GM12874 (cell line): ENCODE measurements around the gene ITPA.

ENCODE experiments used
- TF ChIP-seq, protein P1 (sequence below): IDR thresholded peaks from 2 replicates; pipeline ENCODE4 v1.5.1; 2011; ENCODE audit warnings: low read depth, mild to moderate bottlenecking, control low read depth, low read length, moderate library complexity; ENCODE audit not compliant: insufficient read depth

ITPA gene

DNA sequence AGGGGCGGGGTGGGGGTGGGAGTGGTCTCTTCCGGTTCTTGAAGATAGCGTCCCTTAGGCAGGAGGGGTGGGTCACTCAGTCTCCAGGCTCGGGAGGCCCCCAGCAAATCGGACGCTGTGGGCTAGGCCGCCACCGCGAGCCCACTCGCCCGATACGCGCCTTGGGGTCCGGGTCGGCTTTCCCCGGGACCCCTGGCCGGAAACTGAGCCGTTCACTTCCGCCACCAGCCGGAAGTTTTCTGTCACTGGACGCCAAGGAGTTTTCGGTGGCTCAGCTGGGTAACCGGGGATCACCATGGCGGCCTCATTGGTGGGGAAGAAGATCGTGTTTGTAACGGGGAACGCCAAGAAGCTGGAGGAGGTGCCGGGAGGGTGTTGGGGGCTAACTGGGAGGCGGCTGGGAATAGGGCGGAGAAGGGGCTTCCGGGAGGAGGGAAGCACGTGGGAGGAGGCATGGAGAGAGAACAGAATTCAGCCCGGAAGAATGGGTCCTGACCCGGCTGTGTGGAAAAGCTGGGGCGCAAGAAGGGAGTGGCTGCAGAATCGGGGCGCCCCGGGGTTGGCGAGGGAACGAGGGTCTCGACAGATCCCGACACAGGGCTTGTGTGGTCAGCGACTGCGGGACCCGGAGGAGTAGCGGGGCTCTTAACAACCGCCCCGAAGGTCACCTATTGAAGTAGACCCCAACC lies at the start of gene ITPA:
TSS of gene ITPA (plus strand) at position 242 of the 689 bp plus-strand sequence. CDS start at position 296, 54 bp downstream.
- TF ChIP-seq, protein P1, sequence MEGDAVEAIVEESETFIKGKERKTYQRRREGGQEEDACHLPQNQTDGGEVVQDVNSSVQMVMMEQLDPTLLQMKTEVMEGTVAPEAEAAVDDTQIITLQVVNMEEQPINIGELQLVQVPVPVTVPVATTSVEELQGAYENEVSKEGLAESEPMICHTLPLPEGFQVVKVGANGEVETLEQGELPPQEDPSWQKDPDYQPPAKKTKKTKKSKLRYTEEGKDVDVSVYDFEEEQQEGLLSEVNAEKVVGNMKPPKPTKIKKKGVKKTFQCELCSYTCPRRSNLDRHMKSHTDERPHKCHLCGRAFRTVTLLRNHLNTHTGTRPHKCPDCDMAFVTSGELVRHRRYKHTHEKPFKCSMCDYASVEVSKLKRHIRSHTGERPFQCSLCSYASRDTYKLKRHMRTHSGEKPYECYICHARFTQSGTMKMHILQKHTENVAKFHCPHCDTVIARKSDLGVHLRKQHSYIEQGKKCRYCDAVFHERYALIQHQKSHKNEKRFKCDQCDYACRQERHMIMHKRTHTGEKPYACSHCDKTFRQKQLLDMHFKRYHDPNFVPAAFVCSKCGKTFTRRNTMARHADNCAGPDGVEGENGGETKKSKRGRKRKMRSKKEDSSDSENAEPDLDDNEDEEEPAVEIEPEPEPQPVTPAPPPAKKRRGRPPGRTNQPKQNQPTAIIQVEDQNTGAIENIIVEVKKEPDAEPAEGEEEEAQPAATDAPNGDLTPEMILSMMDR, result no peak

DNA sequence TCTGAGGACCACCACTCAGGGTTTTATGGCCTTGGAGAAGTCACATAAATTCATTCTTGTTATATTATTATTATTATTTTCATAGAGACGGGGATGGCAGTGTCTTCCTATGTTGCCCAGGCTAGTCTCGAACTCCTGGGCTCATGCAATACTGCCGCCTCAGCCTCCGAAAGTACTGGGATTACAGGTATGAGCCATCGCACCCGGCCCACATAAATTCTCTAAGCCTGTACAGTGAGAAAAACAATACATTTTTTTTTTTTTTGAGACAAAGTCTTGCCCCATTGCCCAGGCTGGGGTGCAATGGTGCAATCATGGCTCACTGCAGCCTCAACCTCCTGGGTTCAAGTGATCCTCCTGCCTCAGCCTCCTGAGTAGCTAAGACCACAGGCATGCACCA lies 48.9 kb upstream of the ITPA start:
- TF ChIP-seq, protein P1, result no peak

DNA sequence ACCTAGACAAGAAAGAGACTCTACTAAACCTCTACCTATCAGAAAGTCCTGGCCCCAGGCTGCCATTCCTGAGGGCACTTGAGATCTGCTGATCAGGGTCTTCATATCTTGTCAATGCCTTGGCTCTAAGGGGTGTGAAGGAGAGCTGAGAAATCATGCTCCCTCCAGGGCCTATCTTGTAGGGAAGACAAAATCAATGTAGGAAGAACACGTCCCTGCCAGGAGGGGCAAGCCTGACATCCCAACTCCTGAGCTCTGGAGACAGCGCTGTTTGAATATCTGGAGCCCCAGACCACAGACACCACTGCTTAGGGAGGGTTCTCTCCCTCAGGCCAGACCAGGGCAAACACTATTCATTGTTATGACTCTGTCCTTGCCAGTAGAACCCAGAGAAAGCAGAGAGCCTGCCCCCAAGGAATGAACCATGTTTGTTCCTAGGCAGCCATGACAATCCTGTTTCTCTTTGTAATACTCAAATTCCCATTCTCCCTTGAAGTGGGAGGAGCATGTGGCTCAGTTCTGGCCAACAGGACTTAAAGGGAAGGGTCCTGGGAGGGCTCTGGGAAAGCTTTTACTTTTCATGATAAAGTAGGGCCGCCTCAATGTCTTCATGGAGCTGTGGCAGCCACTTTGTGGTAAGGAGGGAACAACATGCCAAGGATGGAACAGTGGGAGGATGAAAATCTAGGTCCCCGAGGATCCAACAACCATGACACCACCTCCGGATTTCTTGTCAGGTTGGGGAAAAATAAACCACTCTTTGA lies 47.8 kb upstream of the ITPA start:
- TF ChIP-seq, protein P1, result no peak

DNA sequence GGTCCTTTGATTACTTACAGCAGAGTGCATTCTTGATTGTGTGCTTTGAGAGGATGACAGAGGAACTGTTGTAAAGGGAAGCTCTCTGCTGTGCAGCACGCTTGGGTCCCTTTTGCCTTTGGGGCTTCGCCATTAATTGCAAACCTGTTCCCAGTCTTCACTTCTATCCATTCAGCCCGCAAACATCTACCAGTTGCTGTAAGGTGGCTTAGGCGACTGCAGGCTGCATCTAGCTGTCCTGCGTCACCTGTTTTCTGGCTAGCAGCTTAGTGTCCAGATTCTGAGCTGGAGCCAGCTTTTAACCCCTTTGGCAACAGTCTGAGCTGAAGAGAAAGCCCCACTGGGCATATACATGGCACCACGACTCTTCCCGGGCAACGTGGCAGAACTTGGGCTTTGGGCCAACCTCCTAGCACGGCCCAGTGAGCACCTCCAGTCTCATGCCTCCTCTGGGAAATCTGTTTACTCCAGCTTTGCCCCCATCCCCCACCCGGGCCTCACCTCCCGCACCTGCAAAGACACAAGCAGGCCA lies 47.2 kb upstream of the ITPA start:
- TF ChIP-seq, protein P1, result no peak

DNA sequence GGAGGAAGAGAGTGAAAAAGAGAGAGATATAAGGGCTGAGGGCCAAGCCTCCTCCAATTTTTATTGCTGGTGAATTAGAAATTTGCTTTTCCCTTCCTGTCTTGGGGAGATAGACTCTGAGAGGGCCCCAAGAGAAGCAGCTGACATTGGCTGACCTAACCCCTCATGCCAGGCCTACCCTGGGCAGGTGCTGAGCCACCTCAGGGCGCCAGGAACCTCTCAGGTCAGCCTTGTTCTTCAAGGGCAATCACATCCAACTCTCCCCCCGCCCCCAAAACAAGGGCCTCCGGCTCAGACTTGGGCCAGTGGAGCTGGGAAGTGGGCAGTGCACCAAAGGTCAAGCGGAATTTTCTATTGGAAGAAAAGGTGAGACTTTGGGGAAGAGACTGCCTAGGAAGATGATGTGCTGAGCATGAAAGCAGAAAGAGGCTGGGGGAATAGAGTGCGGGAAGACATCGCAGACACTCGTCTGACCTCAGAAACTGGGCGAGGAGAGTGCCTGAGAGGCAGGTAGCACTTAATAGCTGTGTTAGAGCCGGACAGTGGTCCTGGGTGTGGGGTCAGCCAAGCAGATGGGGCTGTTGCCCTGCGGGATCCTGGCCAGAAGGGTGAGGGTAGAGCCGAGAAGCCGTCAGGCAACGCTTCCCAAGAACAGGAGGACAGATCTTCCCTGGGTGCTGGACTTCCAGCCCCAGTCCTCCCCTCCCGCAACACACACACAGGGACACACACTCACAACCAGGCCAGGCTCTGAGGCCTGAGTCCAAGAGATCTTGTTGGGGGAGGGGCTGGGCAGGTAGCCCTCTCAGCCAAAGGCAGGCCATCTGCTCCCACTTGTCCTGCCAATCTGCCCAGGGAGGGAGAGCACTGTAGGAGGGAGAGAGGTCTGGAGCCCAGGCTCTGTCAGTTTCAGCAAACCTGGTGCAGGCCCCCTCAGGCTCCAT lies 45.9 kb upstream of the ITPA start:
- TF ChIP-seq, protein P1, result no peak

DNA sequence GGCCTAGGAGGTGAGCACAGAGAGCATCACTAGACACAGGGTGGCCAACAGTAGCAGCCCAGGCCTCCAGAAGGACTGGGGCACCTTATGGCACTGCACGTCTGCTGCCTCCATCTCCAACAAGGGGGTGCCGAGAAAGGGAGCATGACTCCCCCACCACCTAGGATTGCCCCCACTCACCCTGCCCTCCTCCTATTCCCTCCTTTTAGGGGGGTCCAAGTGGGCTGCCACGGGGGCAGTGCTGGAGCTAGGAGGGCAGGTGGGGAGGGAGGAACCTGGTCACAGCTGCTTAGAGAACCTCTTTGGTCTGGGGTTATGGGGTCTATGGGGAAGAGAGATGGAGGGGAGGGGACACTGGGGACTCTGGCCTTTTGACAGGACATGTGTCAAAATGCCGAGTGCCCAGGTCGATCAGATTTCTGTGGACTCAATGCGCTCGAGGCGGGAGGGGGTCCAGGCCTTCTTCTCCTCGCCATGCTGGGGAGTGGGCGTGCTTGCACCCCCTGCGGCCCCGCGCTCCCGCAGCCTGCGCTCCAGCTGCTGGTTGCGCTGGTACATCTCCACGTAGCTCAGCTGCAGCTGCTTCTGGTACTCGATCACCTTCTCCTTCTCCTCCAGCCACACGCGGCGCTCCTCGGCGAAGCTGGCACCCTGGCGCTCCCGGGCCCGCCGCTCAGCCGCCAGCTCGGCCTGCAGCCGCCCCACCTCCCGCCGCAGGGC lies 45.1 kb upstream of the ITPA start:
- TF ChIP-seq, protein P1, result no peak
